SH-SY5Y (cell line): Measurements from ENCODE around the gene CNGB1.

ENCODE experiments used
- GATA2 ChIP-seq: IDR thresholded peaks from 2 replicates; pipeline ENCODE4 v1.6.1; 2011; ENCODE audit warnings: mild to moderate bottlenecking, low read depth, low read length
- GATA3 ChIP-seq: IDR thresholded peaks from 2 replicates; pipeline ENCODE4 v1.6.1; 2011; ENCODE audit warnings: low read depth, mild to moderate bottlenecking, low read length, moderate library complexity

DNA sequence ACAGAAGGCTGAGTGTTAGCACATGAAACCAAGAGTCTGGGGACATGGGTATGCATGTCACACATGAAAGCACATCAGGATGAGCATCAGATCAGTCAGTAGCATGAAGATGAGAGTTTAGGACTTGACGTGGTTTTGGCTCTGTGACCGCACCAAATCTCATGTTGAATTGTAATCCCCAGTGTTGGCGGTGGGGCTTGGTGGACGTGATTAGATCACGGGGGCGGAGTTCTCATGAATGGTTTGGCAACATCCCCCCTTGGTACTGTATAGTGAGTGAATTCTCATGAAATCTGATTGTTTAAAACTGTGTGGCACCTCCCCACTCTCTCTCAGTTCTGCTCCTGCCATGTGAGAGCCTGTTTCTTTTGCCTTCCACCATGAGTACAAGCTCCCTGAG is 46.4 kb downstream of the CNGB1 start:
- TF ChIP-seq GATA2 (no peak), GATA3 (no peak)
